K562 (cell line): ENCODE data around the gene SLC25A4. TPM values are rescaled to one million over a fixed set of nuclear protein-coding genes. Genes with fewer than 3 reads are reported as not detected.

Experiments used
- E4F1 ChIP-seq: fragments of 250-450 bp; sonication (Bioruptor Pico); IDR thresholded peaks from 2 replicates; pipeline ENCODE4 v1.5.0; 2021; ENCODE audit warnings: mild to moderate bottlenecking, borderline replicate concordance
- HNRNPLL ChIP-seq: fragments of 200-400 bp; formaldehyde crosslinking; IDR thresholded peaks from 2 replicates; pipeline ENCODE4 v1.6.1; 2017; ENCODE audit warnings: low read length, low read depth, mild to moderate bottlenecking; ENCODE audit not compliant: poor library complexity, severe bottlenecking
- JUND ChIP-seq, 2 experiments: IDR thresholded peaks; 2 replicates in 1 of 2; 3 replicates in 1 of 2; pipeline ENCODE4 v1.6.1; 2011; ENCODE audit warnings: borderline replicate concordance in 2 of 2, low read depth in 2 of 2, low read length in 2 of 2, improper control_type of control experiment in 1 of 2, missing biosample characterization in 1 of 2, missing genetic modification characterization in 1 of 2, missing genetic modification reagents in 1 of 2
- MBD1 ChIP-seq: fragments of 250-450 bp; sonication (Bioruptor Pico); IDR thresholded peaks from 2 replicates; pipeline ENCODE4 v1.8.0; 2022; ENCODE audit warnings: inconsistent platforms
- MTA3 ChIP-seq: fragments of 450-650 bp; formaldehyde crosslinking; IDR thresholded peaks from 2 replicates; pipeline ENCODE4 v1.6.1; 2017; ENCODE audit warnings: mild to moderate bottlenecking, borderline replicate concordance
- NR2C2 ChIP-seq, 2 experiments: fragments of 200-800 bp in 1 of 2; sonication (Bioruptor generic) in 1 of 2; sonication (generic) in 1 of 2; formaldehyde crosslinking in 1 of 2; IDR thresholded peaks; 2 replicates each; pipeline versions ENCODE4 v1.6.1 to v1.8.0; 2016 to 2022; ENCODE audit warnings: mild to moderate bottlenecking in 1 of 2, missing compliant biosample characterization in 1 of 2, missing genetic modification characterization in 1 of 2, missing genetic modification reagents in 1 of 2
- SIX5 ChIP-seq, 2 experiments: IDR thresholded peaks; 2 replicates each; pipeline ENCODE4 v1.6.1; 2011; ENCODE audit warnings: low read length in 2 of 2, borderline replicate concordance in 1 of 2, low read depth in 1 of 2, mild to moderate bottlenecking in 1 of 2, moderate library complexity in 1 of 2; ENCODE audit not compliant: insufficient read depth in 1 of 2
- TBP ChIP-seq: optimal IDR thresholded peaks from 2 replicates; pipeline ENCODE3; 2011; ENCODE audit warnings: low read depth, low read length, improper control_type of control experiment
- TCF7L2 ChIP-seq: fragments of 150-350 bp; IDR thresholded peaks from 2 replicates; pipeline ENCODE4 v1.6.1; 2016; ENCODE audit warnings: low read depth, mild to moderate bottlenecking, low read length, moderate library complexity
- TEAD1 ChIP-seq, 2 experiments: fragments of 450-650 bp in 1 of 2; sonication (generic) in 1 of 2; formaldehyde crosslinking; IDR thresholded peaks; 2 replicates each; pipeline versions ENCODE4 v1.4.0 to v1.8.0; 2020 to 2022; ENCODE audit warnings: mild to moderate bottlenecking in 2 of 2, missing genetic modification reagents in 1 of 2
- ZBTB33 ChIP-seq: sonication (generic); formaldehyde crosslinking; IDR thresholded peaks from 2 replicates; pipeline ENCODE4 v1.8.1; 2023; ENCODE audit warnings: mild to moderate bottlenecking, missing genetic modification reagents
- ZNF583 ChIP-seq: fragments of 250-450 bp; sonication (Bioruptor Pico); IDR thresholded peaks from 2 replicates; pipeline ENCODE4 v1.4.0; 2020
- polyA plus RNA-seq, 8 experiments: library from polyadenylated mRNA; depleted of rRNA in 4 of 8; stranded (reverse) in 5 of 8; unstranded in 3 of 8; fragments of >200 nt; fragmentation: Nextera tagmentation in 2 of 8; fragmentation: Illumina TruSeq in 1 of 8; extraction: Ambion mirVana in 2 of 8; extraction: Trizol in 1 of 8; gene quantifications; 2 replicates each; pipeline versions ENCODE4 v1.2.1 to v1.2.3, GENCODE V29; 2011 to 2014; ENCODE audit warnings: inconsistent platforms in 1 of 8, missing spikeins in 1 of 8
- total RNA-seq, 7 experiments: library from RNA; depleted of rRNA in 6 of 7; stranded (reverse); fragments of >200 nt in 6 of 7; fragmentation: Illumina TruSeq in 2 of 7; extraction: Trizol in 2 of 7; gene quantifications; 2 replicates each; pipeline versions ENCODE4 v1.2.1 to v1.2.3, GENCODE V29; 2011 to 2021; ENCODE audit warnings: low replicate concordance in 1 of 7
- TF ChIP-seq, protein P1 (sequence below): fragments of 250-450 bp; sonication (Bioruptor Pico); IDR thresholded peaks from 2 replicates; pipeline ENCODE4 v1.4.0; 2020; ENCODE audit warnings: mild to moderate bottlenecking, moderate library complexity

Gene SLC25A4
- total and polyA plus RNA-seq, 9 of the 15 experiments (the other 6 are each of a cell fraction or from before 2014, with no cell fraction given) = 8.3 to 28.6 (median 19.5) TPM

DNA sequence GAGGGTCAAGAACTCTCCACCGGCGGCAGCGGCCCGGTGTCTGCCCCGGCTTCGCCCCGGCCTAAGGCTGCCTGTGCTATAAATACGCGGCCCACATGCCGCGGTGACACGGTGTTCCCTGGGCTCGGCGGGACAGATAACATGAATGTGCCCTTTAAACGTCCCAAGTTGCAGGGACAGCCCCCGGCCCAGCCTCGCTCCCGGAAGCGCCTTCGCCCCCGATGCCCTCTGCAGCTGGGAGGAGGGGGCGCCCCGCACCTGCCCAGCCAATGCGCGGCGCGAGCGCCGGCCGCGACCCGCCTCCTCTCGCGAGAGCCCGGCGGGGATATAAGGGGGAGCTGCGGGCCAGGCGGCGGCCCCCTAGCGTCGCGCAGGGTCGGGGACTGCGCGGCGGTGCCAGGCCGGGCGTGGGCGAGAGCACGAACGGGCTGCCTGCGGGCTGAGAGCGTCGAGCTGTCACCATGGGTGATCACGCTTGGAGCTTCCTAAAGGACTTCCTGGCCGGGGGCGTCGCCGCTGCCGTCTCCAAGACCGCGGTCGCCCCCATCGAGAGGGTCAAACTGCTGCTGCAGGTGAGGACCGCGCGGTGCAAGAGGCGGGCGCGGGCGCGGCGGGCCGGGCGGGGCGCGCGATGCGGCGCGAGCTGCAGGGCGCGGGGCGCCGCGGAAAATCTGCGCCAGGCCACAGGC lies at the start of gene SLC25A4 (continued):
- TF ChIP-seq MTA3 (peak; percentile 98), SIX5 (IDR thresholded peaks at IDR 0.05; ENCODE audit: borderline replicate concordance in 1 of 2, insufficient read depth in 1 of 2, low read depth in 1 of 2, low read length in 2 of 2) (no peak), JUND (IDR thresholded peaks at IDR 0.05; ENCODE audit: borderline replicate concordance, low read depth, low read length) (peak; percentile 36; the same call in 1 of the 2 replicates), JUND (tag; IDR thresholded peaks at IDR 0.05; ENCODE audit: borderline replicate concordance, low read depth, low read length) (no peak; the same call in 2 of the 3 replicates), ZBTB33 (0 out of 2 replicates have a peak, but pooled peaks have one; percentile 23), TCF7L2 (no peak), TBP (peak; percentile 98), HNRNPLL (no peak), NR2C2 (CRISPR knock-in tag; IDR thresholded peaks at IDR 0.05) (peak; percentile 49; the same call in 1 of the 2 replicates), NR2C2 (tag; IDR thresholded peaks at IDR 0.05) (peak; percentile 87), ZNF583 (CRISPR knock-in tag) (no peak), TEAD1 (CRISPR knock-in tag; IDR thresholded peaks at IDR 0.05) (peak in 1 of 2 experiments; percentile 83; a peak in 1 of 4 replicates), E4F1 (no peak), MBD1 (CRISPR knock-in tag) (no peak)
- TF ChIP-seq, protein P1, sequence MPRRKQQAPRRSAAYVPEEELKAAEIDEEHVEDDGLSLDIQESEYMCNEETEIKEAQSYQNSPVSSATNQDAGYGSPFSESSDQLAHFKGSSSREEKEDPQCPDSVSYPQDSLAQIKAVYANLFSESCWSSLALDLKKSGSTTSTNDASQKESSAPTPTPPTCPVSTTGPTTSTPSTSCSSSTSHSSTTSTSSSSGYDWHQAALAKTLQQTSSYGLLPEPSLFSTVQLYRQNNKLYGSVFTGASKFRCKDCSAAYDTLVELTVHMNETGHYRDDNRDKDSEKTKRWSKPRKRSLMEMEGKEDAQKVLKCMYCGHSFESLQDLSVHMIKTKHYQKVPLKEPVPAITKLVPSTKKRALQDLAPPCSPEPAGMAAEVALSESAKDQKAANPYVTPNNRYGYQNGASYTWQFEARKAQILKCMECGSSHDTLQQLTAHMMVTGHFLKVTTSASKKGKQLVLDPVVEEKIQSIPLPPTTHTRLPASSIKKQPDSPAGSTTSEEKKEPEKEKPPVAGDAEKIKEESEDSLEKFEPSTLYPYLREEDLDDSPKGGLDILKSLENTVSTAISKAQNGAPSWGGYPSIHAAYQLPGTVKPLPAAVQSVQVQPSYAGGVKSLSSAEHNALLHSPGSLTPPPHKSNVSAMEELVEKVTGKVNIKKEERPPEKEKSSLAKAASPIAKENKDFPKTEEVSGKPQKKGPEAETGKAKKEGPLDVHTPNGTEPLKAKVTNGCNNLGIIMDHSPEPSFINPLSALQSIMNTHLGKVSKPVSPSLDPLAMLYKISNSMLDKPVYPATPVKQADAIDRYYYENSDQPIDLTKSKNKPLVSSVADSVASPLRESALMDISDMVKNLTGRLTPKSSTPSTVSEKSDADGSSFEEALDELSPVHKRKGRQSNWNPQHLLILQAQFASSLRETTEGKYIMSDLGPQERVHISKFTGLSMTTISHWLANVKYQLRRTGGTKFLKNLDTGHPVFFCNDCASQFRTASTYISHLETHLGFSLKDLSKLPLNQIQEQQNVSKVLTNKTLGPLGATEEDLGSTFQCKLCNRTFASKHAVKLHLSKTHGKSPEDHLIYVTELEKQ (CRISPR knock-in tag) = no peak
